ENCODE measurements around the gene PDE11A.
A peak's percentile ranks its signal among the peaks of the same experiment; 100 is the strongest.

The PDE11A gene

DNA sequence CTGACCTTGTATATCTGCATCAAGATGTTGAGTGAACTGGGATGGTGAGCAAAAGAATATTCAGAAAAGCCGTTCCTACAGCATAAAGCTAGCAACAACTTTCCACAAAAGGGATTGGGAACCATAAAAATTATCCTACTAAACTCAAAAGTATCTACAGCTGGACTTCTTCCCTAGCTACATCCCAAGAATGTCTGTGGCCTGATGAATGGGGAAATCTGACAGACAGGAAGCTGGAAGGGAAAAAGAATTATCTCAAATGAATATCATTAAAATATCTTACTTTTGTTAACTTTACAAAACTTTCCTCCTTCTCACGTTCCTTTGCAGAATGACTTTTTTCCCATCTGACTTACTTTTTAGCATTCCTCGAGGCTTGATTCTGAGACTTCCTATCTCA is 150.9 kb downstream of the PDE11A start:
- DNase-seq, result no peak

DNA sequence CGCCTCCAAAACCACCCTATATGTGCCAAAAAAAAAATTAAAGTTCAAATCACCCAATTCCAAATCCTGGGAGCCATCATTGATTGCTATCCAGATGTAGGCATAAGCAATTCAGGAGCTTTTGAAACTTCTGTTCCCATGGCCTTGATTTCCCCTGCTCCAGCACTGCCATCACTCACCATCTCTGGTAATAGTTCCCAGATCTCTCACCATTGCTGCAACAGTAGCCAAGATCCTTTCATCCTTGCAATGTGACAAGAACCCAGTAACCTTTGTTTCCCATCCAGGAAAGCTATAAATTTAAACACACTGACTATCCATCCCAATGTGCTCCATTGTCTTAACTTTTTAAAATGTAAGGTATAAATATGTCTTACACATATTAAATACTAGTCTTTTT is 155.4 kb downstream of the PDE11A start:
- no peak for DNase-seq

DNA sequence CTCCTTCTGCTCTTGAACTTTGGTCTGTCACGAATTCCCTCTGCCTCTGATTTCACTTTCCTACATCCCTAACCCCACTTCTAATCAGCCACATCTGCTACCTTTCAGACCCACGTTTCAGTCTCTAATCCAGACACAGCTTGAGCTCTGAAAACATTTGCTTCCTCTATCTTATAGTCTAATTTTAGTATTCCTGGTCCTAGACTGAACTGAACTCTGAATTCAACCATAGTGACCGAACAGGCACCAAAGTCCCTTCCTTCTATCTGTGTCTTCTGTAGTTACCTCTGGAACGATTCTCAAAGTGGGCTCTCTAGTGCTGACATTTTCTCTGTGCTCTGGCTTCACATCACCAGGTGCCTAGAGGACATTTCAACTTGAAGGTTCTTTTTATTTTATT is 156.2 kb downstream of the PDE11A start:
- no peak for DNase-seq

DNA sequence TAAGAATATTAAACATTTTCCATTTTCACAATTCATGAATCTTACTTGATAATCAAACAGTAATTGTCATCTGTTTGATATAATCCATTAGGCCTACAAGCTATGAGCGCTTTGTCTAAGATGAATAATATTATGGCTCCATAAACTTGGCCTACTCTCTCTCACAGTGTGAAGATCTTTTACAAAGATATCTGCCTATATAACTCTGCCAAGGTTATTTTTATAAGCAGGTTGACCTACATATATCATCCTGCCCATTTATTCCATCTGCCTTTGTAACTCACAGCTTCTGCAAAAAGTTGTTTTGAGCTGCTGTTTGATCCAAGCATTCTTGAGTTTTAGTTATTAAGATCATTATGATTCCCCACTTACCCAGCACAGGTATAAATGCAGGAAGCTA is 158.3 kb downstream of the PDE11A start:
- DNase-seq, result no peak

DNA sequence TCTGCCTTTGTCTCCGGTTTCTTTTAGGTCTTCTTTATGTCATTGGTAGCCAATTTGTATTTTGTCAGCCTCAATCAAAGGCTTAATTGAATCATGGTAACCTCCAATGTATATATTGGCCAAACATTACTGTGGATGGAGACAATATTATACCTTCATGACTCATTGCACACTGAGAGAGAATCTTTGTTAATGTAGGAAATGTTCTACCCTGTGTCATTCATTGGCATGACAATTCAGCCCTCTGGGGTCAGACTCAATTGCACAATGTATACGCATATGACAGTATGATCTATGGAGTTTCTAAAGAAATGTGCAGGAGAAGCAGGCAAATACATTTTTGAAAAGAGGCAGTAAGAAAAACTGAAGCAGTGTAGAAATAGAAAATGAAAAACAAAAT is 162.6 kb downstream of the PDE11A start:
- DNase-seq, result no peak

DNA sequence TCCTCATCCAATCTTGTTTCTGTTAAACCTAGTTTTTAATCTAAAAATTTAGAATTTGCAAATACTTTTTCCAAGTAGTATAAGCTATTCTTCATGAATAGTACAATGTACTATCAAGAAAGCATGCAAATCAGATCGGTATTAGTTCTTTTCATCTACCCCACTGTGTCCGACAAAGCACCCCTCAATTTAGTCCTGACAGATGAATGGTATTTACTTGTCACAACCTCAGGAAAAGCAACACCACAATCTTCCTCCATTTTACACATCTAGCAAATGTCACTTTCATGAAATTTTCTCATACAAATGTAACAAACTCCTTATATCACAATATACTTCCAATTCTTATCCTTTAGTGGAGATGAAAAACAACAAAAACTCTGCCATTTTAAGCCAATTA is 163.8 kb downstream of the PDE11A start:
- no peak for DNase-seq

DNA sequence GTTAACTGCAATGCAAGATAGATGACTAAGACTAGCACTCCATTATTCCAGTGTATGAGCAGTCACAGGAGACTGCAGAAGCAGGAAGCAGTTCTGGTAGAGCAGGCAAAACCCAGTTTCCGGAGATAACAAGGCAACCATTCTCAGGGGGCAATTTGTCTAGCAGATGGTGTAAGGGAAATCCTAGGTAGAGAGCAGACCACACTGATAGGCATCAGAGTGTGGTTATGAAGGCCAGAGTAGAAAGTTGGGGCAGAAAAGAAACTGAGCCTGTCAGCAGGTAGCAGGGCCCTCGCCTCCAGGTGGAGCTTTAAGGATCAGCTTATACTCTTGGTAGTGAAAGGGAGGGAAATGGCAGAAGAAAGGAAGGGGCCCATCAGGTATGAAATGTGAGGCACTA is 164.4 kb downstream of the PDE11A start:
- no peak for DNase-seq

DNA sequence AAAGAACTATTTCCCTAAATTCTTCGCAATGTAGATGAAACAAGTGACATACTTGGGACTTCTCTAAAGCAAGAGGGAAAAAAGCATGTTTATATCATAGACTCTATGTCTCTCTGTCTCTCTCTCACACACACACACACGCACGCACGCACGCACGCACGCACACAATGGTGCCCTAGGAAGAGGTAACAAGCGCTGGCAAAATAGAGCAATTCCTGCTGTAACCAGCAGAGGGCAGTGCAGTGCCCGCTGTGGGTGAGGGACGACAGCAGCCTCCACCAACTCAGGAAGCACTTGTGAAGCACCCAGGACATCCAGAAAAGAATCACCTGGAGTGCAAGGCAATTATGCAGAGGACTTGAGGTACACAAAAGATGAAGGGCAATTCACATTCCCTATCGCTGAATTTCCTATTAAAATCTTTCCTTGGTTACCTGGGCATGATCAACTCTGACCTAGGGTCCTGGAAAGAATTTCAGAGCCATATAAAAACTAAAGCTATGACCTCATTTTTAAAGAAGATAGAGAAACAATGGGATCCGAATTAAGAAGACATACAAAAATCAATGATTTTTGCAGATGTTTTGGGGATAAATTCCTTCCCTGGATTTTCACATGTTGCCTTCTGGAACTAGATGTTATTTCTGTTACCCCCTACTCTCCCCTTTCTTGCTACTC is 166.4 kb downstream of the PDE11A start:
- DNase-seq, result peak; percentile 76

DNA sequence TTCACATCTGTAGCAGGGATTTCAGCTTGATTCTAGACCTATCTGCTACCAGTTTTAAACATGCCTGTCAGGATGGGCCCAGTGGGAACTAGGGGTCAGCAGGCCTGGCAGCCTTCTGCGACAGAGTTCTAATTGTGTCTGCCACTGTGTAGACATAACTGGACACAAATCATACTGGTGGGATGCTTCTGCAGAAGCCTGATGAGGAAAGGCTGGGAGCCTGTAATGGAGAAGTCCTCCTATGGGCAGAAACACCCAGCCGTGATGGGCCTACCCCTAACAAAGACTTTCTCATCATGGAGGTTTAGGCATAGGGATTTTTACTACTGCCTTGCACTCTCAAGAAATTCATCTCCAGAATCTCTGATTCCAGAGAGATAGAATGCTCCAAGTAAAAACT is 166.9 kb downstream of the PDE11A start:
- DNase-seq, result no peak

DNA sequence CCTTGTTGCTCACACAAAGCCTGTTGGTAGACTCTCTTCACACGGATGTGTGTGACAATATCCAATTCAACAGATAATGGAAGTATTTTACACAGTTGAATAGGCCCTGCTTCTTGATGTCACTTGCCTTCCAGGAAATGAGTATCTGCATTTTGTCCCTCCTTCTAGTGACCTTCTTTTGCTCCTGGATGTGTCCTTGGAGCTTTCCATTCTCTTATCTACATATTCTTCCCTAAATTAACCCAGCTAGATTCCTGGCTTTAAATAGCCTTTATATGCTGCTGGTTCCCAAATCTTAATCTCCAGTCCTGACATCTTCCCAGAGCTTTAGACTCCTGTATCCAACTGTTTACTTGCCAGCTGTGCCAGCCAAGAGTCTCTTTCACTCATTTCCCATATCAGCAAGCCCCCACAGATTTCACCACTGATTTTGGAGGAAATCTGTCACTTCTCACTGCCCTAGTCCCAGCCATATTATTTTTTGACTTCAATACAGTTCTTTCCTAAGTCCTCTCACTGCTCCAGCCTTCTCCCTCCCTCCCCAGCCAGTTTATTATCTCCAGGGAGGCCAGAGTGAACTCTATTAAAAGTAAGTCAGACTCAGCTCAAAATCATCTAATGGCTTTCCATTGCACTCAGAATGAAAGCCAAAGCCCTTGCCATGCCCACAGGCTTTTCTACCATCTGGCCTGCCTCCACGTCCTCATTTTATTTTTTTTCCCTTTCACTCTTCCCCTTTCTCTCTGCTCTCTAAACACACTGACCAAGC is 170.0 kb downstream of the PDE11A start:
- DNase-seq, result no peak

DNA sequence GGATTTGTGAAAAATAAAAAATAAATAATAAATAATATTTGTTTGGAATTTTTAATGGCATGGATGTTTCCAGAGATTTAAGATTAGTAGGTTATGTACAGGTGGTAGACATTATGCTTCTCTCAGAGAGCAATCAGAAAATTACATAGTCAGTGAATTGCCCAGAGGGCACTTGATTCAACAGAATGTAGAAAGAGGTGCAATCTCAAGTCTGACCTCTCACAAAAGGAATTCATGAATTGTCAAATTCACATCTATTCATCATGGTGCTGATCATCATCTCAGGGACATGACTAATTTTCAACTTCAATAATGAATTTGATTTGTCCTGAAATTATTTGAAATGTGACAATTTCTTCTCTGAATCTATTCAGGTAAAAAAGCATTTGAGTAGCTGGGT is 172.5 kb downstream of the PDE11A start:
- DNase-seq, result no peak

DNA sequence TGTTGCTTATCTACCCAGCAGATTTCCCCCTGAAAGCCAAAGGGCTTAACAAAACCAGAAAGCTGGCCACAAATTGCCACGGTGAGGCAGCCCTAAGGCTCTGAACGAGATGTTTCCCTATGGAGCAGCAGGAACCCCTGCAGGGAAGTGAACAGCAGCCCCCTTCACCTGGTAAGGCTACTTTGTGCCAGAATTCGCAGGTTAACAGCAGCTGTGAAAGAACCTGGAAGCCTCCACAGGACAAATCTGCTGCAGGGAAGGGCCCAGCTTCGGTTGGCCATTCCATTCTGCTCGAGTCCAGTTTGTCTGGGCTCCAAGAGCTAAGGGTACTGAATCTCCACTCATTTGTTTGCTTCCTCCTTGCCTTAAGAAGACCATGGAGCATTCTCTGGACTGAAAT is 175.3 kb downstream of the PDE11A start:
- DNase-seq, result no peak

DNA sequence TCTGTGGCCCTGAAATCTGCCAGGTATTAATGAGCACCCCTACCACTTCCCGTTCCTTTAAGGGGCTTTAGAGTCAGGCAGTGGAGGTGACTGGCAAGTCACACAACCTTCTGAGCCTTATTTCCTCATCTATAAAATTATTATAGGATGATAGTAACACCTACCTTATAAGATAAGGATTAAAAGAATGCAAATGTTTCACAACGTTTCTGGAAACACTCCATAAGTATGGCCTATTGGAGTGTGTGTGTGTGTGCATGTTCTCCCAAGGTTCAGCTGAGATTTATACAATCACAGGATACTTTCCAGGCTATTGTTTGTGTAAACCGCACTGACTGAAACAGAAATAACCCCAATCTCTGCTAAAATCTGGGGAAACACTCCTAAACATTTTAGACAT is 176.0 kb downstream of the PDE11A start:
- DNase-seq, result no peak

DNA sequence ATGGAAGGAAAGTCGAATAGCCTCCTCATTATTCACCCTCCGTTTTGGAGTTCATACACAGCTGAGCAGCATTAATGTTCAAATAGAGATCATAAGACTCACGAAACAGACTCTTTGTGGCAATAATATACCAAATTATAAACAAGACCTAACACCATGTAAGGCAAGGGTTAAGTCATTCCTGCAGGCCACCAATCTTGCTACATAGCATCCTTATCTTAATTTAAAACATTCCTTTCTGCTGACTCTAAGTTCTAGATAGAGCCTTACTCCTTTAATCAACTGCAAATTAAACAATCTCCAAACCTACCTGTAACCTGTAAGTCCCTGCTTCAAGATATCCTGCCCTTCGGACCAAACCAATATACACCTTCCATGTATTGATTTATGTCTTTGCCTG is 178.0 kb downstream of the PDE11A start:
- DNase-seq, result no peak

DNA sequence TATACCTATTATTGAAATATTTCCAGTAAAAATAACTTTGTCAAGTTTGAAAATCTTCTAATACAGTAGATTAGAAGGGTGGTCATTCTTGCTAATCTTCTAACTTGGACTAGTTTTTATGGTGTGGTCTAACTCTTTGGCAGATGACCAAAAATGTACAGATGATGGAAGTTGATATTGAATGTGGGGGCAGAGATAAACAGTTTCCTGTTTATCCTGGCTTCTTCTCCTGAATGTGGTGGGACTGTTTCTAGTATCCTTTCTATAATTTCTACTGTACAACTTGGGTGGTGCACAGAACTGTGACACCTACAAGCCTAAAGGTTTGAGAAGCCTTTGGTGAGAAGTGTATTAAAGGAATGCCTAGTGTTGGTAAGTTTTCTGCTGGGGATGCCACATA is 178.7 kb downstream of the PDE11A start:
- DNase-seq, result no peak

DNA sequence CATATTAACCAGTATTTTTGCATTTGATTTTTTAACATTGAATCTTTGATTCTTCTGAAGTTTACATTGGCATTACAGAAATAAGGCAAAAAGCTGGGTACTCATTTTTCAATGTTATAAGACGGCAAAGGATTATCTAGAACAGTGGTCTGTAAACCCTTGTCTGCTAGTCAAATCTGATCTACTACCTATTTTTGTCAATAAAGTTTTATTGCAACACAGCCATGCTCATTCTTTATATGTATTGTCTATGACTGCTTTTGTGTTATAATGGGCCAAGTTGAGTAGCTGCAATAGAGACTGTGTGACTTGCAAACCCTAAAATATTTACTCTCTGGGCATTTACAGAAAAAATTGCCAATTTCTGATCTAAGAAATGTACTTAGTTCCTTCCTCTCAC is 181.0 kb downstream of the PDE11A start:
- no peak for DNase-seq

DNA sequence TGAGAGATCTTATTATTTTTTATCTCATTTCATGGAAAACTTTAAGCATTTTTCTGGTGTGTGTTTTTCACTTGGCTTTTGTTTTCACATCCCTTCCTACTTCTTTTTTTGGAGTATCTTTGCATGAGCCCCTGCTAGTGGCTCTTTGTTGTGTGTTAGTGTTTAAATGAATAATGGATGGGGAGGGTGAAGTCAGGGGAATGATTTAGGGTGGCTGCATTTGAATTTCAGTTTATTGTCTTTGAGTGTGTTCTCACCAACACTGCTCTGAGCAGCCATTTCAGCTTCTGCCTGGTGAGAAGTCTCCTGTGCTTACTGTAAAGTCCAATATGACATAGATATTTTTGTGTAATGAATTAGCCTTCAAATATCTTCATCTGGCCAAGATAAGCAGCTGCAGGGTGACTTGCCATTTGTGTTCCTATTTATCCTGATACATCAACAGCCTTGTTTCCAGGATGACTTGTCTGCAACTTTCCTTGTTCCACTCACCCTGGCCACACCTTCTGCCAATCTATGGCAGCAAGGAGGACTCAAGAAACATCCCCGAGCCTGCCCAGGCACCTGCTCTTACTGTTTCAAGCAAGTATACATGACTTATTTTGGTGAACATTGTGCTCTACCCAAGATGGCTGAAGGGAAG is 182.6 kb downstream of the PDE11A start:
- DNase-seq, result no peak

DNA sequence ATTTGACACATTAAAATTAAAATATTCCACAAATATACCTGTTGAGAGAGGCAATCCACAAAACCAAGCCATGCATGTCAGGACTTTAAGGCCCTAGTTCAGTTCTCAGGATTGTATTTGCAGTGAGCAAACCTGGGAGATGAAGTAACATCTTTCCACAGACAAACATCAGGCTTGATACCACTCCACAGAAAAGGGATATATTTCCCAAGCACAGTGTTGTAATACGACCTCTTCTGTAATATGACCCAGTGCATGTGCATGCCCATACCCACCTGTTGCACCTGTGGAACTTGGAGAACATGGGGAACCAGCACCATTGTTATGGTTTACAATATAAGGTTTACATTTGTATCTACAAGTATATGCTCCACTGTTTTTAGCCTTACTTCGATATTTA is 184.0 kb downstream of the PDE11A start:
- DNase-seq, result no peak

DNA sequence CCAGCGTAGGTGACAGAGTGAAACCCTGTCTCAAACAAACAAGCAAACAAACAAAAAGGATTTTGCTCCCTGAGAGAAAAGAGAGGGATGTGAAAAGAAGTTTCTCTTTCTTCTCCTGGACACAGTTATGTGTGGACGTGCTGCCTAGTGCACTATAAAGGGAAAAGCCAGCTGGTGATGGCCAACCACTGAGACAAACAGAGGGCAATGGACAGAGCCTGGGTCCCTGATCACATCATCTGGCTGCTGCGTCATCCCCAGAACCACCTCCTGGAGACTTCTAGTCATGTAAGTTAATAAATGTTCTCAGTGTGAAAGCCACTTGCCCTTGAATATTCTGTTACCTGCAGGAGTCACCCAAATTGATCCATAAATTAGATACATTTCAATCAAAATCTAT is 184.9 kb downstream of the PDE11A start:
- DNase-seq, result no peak

DNA sequence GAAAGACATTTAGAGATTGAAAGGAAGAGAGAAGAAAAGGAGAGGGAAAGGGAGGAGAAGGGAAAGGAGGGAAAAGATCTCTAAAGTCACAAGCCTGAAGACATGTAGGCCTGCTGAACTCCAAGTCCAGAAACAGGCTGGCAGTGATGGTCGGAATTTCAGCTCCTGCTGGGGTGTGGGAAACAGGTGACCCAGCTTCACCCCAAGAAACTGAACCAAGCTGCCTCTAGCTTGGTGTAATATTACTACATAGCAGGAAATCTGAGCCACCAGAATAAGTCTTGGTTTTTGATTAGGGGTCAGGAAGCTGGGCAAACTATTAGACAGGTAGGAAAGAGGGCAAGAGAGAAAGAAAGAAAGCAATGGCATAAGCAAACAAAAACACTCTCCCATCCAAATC is 185.8 kb downstream of the PDE11A start:
- no peak for DNase-seq

DNA sequence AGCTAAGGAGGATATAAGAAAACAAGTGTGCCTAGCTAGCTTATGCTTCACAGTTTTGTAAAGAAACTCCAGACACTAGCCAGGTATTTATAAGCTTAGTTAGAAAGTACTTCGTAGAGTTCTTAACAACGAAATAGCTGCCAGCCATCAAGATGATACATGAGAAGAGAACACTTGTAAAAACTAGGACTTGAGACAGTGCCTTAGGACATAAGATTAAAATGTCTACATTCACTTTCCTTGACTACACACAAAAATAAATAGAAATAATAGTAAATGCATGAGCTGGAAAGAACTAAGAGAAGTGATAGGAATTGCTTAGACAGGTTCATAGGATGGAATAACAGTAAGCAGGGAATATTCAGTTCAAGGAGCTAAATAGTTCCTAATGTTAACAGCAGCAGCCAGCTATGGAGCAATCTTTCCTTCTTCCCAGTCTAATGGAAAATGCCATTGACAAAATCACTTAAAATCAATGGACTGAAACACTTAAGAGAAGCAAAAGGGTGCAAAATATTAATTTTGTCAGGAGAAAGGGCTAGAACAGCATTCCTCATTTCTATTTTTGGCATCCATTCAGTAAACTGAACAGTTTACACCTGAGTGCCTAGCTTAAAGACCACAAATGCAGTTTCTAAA is 186.6 kb downstream of the PDE11A start:
- no peak for DNase-seq

DNA sequence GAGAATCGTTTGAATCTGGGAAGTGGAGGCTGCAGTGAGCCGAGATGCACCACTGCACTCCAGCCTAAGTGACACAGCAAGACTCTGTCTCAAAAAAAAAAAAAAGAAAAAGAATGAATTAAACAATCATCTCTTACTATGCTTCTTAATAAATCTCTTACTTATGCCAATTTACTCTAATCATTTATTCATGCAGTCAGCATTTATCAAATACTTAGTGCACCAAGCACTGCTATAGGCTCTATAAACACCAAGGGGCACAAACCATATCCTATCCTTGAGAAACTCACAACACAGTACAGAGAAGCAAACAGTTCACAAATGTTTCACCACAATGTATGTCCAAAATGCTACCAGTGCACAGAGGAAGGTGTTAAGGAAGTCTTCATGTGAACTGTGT is 189.4 kb downstream of the PDE11A start:
- DNase-seq, result no peak

DNA sequence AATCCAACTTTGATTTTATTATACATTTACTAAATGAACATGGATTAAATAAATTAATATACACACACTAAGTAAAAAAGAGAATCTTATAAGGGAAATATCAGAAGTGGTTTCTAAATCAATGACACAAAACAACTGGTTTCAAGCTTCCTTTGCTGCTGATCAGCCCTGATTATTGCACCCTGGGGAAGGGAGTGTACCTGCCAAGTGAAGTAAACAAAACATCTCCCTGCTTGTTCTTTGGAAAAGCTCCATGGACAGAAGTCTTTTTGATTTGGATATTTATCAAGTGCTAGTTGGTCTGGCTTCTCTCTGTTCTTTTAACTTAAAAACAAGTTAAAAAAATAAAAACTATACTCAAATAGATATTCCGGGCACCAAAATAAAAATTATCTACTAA is 190.1 kb downstream of the PDE11A start:
- no peak for DNase-seq

DNA sequence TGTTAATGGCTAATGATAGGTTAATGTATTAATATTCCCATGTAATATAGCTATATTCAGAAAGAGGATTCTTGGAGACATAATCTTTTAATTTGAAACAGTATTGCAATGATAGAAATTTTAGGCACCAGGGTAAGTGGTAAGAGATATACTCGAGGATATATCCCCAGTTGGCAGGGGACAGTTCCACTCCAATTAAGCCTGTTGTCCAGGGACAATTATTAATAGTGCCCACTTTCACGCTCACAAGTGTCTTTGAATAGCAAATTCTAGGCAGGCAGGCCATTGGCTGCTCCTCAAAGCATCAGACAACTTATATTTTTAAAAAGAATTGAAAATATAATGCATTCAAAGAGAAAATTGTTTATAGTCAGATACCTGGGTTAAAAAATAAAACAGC is 190.7 kb downstream of the PDE11A start:
- no peak for DNase-seq
